Cerebellar cortex (tissue), 1 donor: ENCODE measurements around the gene AEBP1.

Experiments used
- DNase-seq: peaks from one replicate; pipeline ENCODE4 v3.0.0-alpha.2; 2015; ENCODE audit warnings: low spot score

AEBP1 gene

GRCh38 chr7:44103923-44104859 lies at the start of gene AEBP1:
AEBP1 (plus strand) TSS chr7:44104345; CDS start chr7:44104666, 321 bp downstream.
- DNase-seq = no peak

- no peak for DNase-seq
These were observed 47.5 kb upstream of the AEBP1 start for GRCh38 chr7:44056681-44057080.

GRCh38 chr7:44057181-44057848 lies 46.8 kb upstream of the AEBP1 start:
- no peak for DNase-seq

GRCh38 chr7:44057849-44058758 lies 46.0 kb upstream of the AEBP1 start:
- no peak for DNase-seq

GRCh38 chr7:44058759-44059218 lies 45.4 kb upstream of the AEBP1 start:
- no peak for DNase-seq

DNA sequence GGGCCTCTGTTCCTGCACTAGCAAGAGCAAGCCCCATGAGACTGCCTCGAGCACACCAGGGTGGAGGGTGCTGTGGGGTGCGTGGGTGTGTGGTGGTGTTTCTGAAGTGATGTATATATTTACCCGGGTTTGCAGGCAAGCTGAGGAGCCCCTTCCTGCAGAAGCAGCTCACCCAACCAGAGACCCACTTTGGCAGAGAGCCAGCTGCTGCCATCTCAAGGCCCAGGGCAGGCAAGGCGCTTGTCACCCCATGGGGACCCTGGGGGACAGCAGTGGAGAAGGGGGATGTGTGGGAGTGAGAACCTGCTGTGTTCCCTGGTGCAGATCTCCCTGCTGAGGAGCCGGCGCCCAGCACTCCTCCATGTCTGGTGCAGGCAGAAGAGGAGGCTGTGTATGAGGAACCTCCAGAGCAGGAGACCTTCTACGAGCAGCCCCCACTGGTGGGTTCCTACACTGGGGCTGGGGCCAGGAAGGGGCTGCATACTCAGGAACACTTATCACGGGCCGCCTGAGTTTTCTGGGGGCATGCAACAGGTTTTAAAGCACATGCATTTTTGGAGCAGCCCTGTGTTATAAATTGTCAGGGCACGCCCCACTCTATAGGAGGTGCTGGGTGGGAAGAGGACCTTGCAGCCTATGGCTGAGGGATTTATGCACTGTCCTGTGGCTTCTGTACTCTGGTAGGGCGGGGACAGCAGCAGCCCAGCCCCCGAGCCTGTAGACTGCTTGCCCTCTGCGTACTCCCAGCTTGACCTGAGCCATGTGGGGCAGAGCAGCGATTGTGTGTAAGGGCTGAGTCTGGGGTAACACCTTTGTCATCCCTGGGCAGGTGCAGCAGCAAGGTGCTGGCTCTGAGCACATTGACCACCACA lies 44.7 kb upstream of the AEBP1 start:
- no peak for DNase-seq

- no peak for DNase-seq
These were observed 43.8 kb upstream of the AEBP1 start for GRCh38 chr7:44060091-44060947.

DNA sequence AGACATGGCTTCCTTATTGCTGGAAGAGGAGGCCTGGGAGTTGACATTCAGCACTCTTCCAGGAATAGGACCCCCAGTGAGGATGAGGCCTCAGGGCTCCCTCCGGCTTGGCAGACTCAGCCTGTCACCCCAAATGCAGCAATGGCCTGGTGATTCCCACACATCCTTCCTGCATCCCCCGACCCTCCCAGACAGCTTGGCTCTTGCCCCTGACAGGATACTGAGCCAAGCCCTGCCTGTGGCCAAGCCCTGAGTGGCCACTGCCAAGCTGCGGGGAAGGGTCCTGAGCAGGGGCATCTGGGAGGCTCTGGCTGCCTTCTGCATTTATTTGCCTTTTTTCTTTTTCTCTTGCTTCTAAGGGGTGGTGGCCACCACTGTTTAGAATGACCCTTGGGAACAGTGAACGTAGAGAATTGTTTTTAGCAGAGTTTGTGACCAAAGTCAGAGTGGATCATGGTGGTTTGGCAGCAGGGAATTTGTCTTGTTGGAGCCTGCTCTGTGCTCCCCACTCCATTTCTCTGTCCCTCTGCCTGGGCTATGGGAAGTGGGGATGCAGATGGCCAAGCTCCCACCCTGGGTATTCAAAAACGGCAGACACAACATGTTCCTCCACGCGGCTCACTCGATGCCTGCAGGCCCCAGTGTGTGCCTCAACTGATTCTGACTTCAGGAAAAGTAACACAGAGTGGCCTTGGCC lies 43.0 kb upstream of the AEBP1 start:
- DNase-seq = no peak

DNA sequence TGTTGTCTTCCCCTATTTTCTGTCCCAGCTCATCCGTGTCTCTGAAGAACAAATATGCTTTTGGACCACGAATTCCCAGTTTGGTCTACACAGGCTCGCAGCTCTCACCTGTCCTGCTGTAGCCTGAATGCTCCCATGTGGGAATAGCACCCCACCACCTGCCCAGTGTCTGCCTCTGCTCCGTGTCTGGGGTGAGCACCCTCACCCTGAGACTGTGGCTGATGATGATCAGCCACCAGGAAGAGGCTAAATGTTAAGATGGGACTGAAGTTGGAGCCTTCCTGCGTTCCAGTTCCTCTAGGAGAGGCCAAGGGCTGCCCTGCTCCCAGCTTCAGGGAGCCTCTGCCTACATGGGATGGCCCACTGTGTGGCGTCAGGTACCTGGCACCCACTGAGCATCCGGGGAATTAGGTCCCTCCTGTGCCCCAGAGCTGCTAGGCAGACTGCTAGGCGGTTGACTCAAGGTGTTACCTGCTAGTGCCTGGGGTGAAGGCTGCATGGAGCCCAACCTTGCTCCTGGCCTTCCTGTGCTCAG lies 42.4 kb upstream of the AEBP1 start:
- DNase-seq = no peak

DNA sequence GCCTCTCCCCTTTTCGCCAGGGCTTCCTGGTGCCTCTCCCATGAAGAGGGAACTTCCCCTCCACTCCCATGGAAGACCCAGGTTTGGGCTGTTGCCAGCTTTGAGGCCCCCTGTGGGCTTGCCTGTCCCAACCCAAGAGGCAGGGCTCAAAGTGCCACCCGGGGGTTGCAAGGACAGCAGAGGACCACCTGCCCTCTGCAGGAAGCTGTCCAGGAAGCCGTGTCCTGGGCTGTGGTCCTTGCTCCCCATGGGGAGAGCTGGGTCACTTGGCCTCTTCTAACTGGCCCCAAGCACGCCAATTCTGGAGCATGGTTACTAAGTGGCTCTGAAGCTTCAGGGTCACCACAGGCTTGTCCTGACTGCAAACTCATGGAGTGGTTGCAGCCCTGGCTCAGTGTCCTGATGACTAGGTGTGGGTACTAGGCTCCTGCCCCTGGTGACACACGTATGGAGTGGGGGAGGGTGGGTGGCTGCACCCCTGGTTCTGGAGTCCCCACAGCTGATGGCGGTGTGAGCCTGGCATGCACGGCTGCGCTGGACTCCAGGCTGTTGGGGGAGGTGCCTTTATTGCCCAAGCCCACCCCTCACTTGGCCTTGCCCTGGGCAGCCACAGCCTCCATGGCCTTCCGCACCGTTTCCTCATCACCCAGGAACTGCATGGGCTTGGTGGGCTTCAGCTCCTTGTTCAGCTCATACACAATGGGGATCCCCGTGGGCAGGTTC lies 41.8 kb upstream of the AEBP1 start:
- DNase-seq = no peak

DNA sequence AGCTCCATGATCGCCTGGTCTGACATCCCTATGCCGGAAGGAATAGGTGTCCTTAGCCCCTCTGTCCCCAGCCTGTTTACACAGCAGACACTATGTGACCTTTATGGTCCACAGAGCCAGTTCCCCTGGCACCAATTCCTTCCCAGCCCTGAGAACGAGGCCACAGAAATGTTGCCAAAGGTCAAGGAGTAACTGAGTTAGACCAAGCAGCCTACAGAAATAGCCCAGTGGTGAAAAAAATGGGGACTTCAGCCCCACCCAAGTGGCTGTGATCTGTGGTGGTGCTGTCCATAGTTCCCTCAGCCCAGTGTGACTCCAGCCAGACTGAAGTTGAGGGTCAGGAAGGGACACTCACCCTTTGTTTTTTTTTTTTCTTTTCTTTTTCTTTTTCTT lies 41.2 kb upstream of the AEBP1 start:
- DNase-seq = no peak

DNA sequence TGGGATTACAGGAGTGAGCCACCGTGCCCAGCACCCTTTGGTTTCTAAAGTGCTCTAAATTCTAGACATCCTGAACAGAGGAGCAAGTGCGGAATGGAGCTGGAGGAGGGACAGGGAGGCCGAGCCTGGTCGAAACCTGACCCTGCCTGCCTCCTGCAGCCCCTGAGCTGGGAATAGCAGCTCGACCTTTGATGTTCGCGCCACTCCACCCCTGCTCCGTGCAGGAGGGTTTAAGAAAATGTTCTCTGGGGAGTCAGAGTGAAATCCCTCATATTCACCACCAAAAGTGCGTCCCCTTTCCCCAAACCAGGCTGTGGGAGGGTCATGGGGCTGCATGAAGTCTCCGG lies 40.6 kb upstream of the AEBP1 start:
- no peak for DNase-seq

DNA sequence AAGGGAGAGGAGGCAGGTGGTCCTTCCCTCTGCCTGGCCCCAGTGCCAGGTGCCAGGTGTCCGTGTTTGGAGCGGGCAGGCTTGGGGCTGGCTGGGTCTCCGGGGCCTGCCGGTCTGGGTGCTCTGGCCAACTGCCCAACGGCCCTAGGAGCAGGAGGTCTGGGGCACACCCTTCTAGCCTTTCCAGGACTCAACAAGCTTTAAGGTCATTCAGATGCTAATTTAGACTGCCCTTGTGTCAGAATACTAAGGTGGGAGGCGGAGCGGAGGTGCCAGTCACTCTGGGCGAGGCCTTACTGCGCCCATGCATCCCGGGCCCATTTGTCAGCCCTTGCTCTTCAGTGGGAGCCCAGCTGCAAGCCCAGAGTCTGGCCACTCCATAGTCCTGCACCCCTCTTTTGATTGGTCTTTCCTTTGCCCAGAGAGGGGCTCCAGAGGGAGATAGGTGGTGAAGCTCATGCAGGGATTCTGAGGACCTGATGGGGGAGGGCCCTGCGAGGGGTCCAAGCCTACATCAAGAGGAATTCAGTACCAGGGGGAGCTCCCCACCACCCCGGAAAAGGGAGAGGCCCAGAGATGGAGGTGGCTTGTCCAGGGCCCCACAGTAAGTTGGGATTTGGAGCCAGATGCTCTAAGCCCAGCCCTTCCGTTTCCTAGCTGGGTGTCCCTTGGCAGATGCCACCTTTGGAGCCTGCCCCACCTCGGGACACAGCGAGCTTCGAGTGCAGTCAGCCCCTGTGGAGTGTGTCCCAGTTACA lies 40.1 kb upstream of the AEBP1 start:
- DNase-seq = peak; percentile 49

DNA sequence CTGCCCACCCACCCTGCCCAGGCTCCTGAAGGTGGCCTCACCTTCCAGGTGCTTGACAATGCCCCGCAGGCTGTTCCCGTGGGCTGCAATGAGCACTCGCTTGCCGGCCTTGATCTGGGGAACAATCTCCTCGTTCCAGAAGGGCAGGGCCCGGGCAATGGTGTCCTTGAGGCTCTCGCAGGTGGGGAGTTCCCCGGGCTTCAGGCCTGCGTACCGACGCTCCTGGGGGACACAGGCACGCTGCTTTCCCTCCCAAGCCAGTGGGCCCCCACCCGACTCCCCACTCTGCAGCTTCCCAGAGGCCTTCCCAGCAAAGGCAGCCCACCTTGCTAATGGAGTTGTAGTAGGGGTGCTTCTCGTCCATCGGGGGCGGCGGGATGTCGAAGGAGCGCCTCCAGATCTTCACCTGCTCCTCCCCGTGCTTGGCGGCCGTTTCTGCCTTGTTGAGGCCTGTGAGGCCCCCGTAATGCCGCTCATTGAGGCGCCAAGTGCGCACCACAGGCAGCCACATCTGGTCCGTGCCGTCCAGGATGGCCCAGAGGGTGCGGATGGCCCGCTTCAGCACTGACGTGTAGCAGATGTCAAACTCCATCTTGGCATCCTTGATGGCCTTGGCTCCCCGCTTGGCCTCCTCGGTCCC lies 39.2 kb upstream of the AEBP1 start:
- no peak for DNase-seq

GRCh38 chr7:44065431-44066110 lies 38.6 kb upstream of the AEBP1 start, which contains the start of gene PGAM2:
PGAM2 (minus strand) TSS chr7:44065567; CDS start chr7:44065529, 38 bp downstream.
- peak; percentile 94 for DNase-seq

DNA sequence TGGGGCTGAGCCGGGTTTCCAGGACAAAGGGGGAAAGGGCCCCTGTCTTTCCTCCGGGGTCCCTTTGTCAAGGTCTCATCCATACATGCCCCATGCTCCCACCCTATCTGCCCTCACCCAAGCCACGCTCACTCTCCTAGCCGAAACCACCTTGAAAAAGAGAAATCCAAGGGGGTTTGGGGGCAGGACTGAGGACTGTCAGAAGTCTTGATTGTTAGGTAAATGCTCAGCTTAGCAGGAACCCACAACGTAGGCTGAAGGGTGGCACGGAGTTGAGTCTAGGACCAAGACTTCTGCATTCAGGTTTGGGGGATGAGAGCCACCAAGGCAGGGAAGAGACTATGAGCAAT lies 38.1 kb upstream of the AEBP1 start:
- no peak for DNase-seq
